B cell (primary cell): Measurements from ENCODE around the gene NKX1-2. TPM values are rescaled to one million over a fixed set of nuclear protein-coding genes. Genes with fewer than 3 reads are reported as not detected.

Experiments used
- ATAC-seq: fragments of 200-7000 bp; cut with Tn5 transposase; one replicate; pipeline ENCODE4 v1.10.0; 2021; ENCODE audit warnings: low read depth, mild to moderate bottlenecking, moderate number of reproducible peaks, moderate library complexity
- CTCF ChIA-PET: fragments of 350-600 bp; sonication (Branson Sonifier 250); formaldehyde crosslinking; loops from one replicate; lab custom pipeline; 2021; ENCODE audit warnings: antibody characterized with exemption, inconsistent platforms; lab: Charles Lee
- POLR2A ChIA-PET: fragments of 350-600 bp; sonication (Branson Sonifier 250); formaldehyde crosslinking; loops from one replicate; lab custom pipeline; 2021; ENCODE audit warnings: antibody characterized with exemption; lab: Charles Lee
- DNase-seq: peaks from one replicate; pipeline ENCODE4 v3.0.0; 2013
- H2AFZ ChIP-seq: 2 replicates; pipeline ENCODE4 v1.6.1; 2012; ENCODE audit warnings: mild to moderate bottlenecking, low read depth, low read length; ENCODE audit not compliant: insufficient read depth, poor library complexity, severe bottlenecking
- H3K27ac ChIP-seq, 2 donors: 1 replicate in 1 of 2; 2 replicates in 1 of 2; pipeline ENCODE4 v1.5.1; 2012 to 2013; ENCODE audit warnings: low read length in 2 of 2, mild to moderate bottlenecking in 2 of 2, moderate library complexity in 1 of 2
- H3K27me3 ChIP-seq, 4 experiments: fragments of 200-600 bp in 1 of 4; sonication (generic) in 1 of 4; replicated peaks in 1 of 4; 1 replicate in 2 of 4; 2 replicates in 2 of 4; pipeline versions ENCODE4 v1.6.1 to v1.7.0; 2013 to 2016; ENCODE audit warnings: low read length in 3 of 4, mild to moderate bottlenecking in 2 of 4, mixed read lengths in 1 of 4, moderate library complexity in 1 of 4; ENCODE audit not compliant: insufficient read depth in 4 of 4, control insufficient read depth in 3 of 4; ENCODE audit errors: control extremely low read depth in 1 of 4
- H3K36me3 ChIP-seq, 2 experiments: replicated peaks in 1 of 2; 1 replicate in 1 of 2; 2 replicates in 1 of 2; pipeline versions ENCODE4 v1.6.1 to v1.7.1; 2013; ENCODE audit warnings: low read length in 1 of 2; ENCODE audit not compliant: insufficient read depth in 2 of 2, control insufficient read depth in 1 of 2; ENCODE audit errors: control extremely low read depth in 1 of 2, extremely low read depth in 1 of 2
- H3K4me1 ChIP-seq, 2 donors: fragments of 200-600 bp in 1 of 2; sonication (generic) in 1 of 2; 1 replicate in 1 of 2; 2 replicates in 1 of 2; pipeline versions ENCODE4 v1.5.1 to v1.6.1; 2013 to 2017; ENCODE audit warnings: low read length in 2 of 2; ENCODE audit not compliant: control insufficient read depth in 2 of 2, insufficient read depth in 2 of 2
- H3K4me2 ChIP-seq: replicated peaks from 2 replicates; pipeline ENCODE3; 2012; ENCODE audit warnings: mild to moderate bottlenecking, low read depth, low read length; ENCODE audit not compliant: poor library complexity, severe bottlenecking
- H3K4me3 ChIP-seq, 5 experiments: fragments of 200-600 bp in 1 of 5; sonication (generic) in 1 of 5; 1 replicate in 3 of 5; 2 replicates in 2 of 5; pipeline versions ENCODE4 v1.5.1 to v1.7.0; 2011 to 2016; ENCODE audit warnings: low read length in 4 of 5, mild to moderate bottlenecking in 4 of 5, low read depth in 2 of 5, control low read depth in 1 of 5, moderate library complexity in 1 of 5; ENCODE audit not compliant: insufficient read depth in 1 of 5; ENCODE audit errors: control extremely low read depth in 1 of 5, extremely low read depth in 1 of 5
- H3K79me2 ChIP-seq: fragments of 200-600 bp; sonication (generic); one replicate; pipeline ENCODE4 v1.6.0; 2016; ENCODE audit warnings: low read length; ENCODE audit not compliant: control insufficient read depth, insufficient read depth
- H3K9ac ChIP-seq: fragments of 200-600 bp; sonication (generic); 2 replicates; pipeline ENCODE4 v1.6.1; 2017; ENCODE audit warnings: mild to moderate bottlenecking, low read length, moderate library complexity
- H3K9me3 ChIP-seq, 3 donors: one replicate each; pipeline versions ENCODE4 v1.6.1 to v1.7.1; 2013; ENCODE audit warnings: low read length in 2 of 3; ENCODE audit not compliant: control insufficient read depth in 2 of 3, insufficient read depth in 1 of 3; ENCODE audit errors: control extremely low read depth in 1 of 3
- H4K20me1 ChIP-seq: 2 replicates; pipeline ENCODE4 v1.6.0; 2012; ENCODE audit warnings: mild to moderate bottlenecking, low read length; ENCODE audit not compliant: insufficient read depth, control insufficient read depth, poor library complexity, severe bottlenecking
- H3K27ac Mint-ChIP-seq: one replicate; pipeline ENCODE4 v1.8.0; 2021; ENCODE audit warnings: mixed read lengths
- H3K27me3 Mint-ChIP-seq: one replicate; pipeline ENCODE4 v1.8.0; 2021; ENCODE audit warnings: mixed read lengths
- H3K4me1 Mint-ChIP-seq: one replicate; pipeline ENCODE4 v1.8.0; 2021; ENCODE audit warnings: mixed read lengths
- H3K4me3 Mint-ChIP-seq: one replicate; pipeline ENCODE4 v1.8.0; 2021; ENCODE audit warnings: mixed read lengths
- H3K9me3 Mint-ChIP-seq: one replicate; pipeline ENCODE4 v1.8.0; 2022; ENCODE audit warnings: mixed read lengths; ENCODE audit not compliant: insufficient read depth
- CTCF ChIP-seq: fragments of 200-600 bp; IDR thresholded peaks from one replicate; pipeline ENCODE4 v1.8.0; 2022; ENCODE audit warnings: antibody characterized with exemption, mild to moderate bottlenecking
- EZH2 ChIP-seq: IDR thresholded peaks from 2 replicates; pipeline ENCODE4 v1.6.1; 2012; ENCODE audit warnings: borderline replicate concordance, low read depth, mild to moderate bottlenecking, moderate library complexity, low read length; ENCODE audit not compliant: insufficient read depth, poor library complexity, severe bottlenecking
- WGBS: methylation state at CpG from one replicate; pipeline ENCODE4 v1.1.5; 2013; ENCODE audit warnings: missing lambda C conversion rate; ENCODE audit not compliant: insufficient coverage; 5-methylcytosine and 5-hydroxymethylcytosine counted together
- intact Hi-C: fragments of 100-400 bp; cut with micrococcal nuclease; formaldehyde crosslinking; loops from one replicate; pipeline ENCODE4 v1.10.0; 2022
- polyA plus RNA-seq: library from polyadenylated mRNA; depleted of rRNA; stranded (reverse); fragments of >200 nt; gene quantifications from 2 replicates; pipeline ENCODE4 v1.2.3, GENCODE V29; 2012
- total RNA-seq, 2 donors: library from RNA; stranded (reverse); fragments of 120-200 nt in 1 of 2; gene quantifications; 1 replicate in 1 of 2; 2 replicates in 1 of 2; pipeline versions ENCODE4 v1.2.3 to v1.2.4, GENCODE V29; 2013 to 2022

Gene NKX1-2
- total and polyA plus RNA-seq, 2 donors (not counting 1 experiment from before 2014, with no cell fraction given) = not detected

GRCh38 chr10:124468624-124469023 lies 18.8 kb upstream of the NKX1-2 start:
- no peak for ATAC-seq
- Mint-ChIP-seq H3K9me3 (no peaks in the 10 kb centered on the region), H3K4me1 (peaks cover 33% of the 10 kb centered on the region), H3K27me3 (no peaks in the 10 kb centered on the region), H3K4me3 (no peak overlapping the region), H3K27ac (no peak overlapping the region)
- H3K79me2 ChIP-seq = peaks cover 55% of the 10 kb centered on the region
- H2AFZ ChIP-seq = no peak overlapping the region
- no peak overlapping the region for H3K9ac ChIP-seq
- DNase-seq = no peak
- H3K27ac ChIP-seq = no peak overlapping the region
- POLR2A ChIA-PET = no interaction called here
- 97% methylated on average over 13 of the region's 13 CpGs for WGBS
- H3K4me1 ChIP-seq = peaks cover 20 to 24% of the 10 kb centered on the region in 2 donors
- intact Hi-C loops = loop anchor here (10.0 kb wide), 2 partner anchors 146 to 1314 kb away; partner anchors contain the start of gene BUB3
- H3K4me3 ChIP-seq = no peak overlapping the region
- H3K9me3 ChIP-seq = no peaks in the 10 kb centered on the region
- CTCF ChIA-PET = no interaction called here
- peaks cover 0 to 3% of the 10 kb centered on the region in 2 experiments for H3K36me3 ChIP-seq
- peaks cover 6% of the 10 kb centered on the region for H4K20me1 ChIP-seq
- no peaks in the 10 kb centered on the region for H3K27me3 ChIP-seq
- no peak for TF ChIP-seq EZH2
- TF ChIP-seq CTCF = no peak
- H3K4me2 ChIP-seq = no peak overlapping the region

- Mint-ChIP-seq H3K9me3 (no peaks in the 10 kb centered on the region), H3K4me3 (no peak overlapping the region), H3K27ac (peak overlapping the region; percentile 32), H3K27me3 (no peaks in the 10 kb centered on the region), H3K4me1 (peaks cover 32% of the 10 kb centered on the region)
- Histone ChIP-seq H4K20me1 (peaks cover 6% of the 10 kb centered on the region), H3K27me3 (no peaks in the 10 kb centered on the region), H3K4me3 (no peak overlapping the region), H3K79me2 (peaks cover 62% of the 10 kb centered on the region), H3K4me2 (no peak overlapping the region), H3K9me3 (no peaks in the 10 kb centered on the region), H3K9ac (no peak overlapping the region), H2AFZ (no peak overlapping the region), H3K36me3 (peaks cover 0 to 3% of the 10 kb centered on the region in 2 experiments), H3K4me1 (peaks cover 22 to 29% of the 10 kb centered on the region in 2 donors), H3K27ac (no peak overlapping the region)
- POLR2A ChIA-PET = interaction anchor here (0.6 kb wide), 1 partner anchor 20 kb away, joined by 3 read pairs; no protein-coding TSS in a partner anchor
- intact Hi-C loops = loop anchor here (10.0 kb wide), 2 partner anchors 148 to 1312 kb away; partner anchors contain the start of gene BUB3
- TF ChIP-seq CTCF (no peak), EZH2 (no peak)
- CTCF ChIA-PET = interaction anchor here (0.7 kb wide), 1 partner anchor 313 kb away, joined by 3 read pairs; no protein-coding TSS in a partner anchor
- ATAC-seq (no peak), DNase-seq (no peak)
- no CpG with 5 or more reads among the region's 4 CpGs for WGBS
Observed at GRCh38 chr10:124467165-124467564, 17.3 kb upstream of the NKX1-2 start.
